Omental fat pad (tissue), 4 donors: ENCODE measurements around the gene ADGRF1. TPM values are rescaled to one million over a fixed set of nuclear protein-coding genes. Genes with fewer than 3 reads are reported as not detected.
A peak's percentile ranks its signal among the peaks of the same experiment; 100 is the strongest.

Experiments used
- ATAC-seq: fragments of 150-250 bp; one replicate; pipeline ENCODE4 v1.9.1; 2016; ENCODE audit warnings: mild to moderate bottlenecking, moderate library complexity; ENCODE audit not compliant: low FRiP score
- DNase-seq: peaks from one replicate; pipeline ENCODE4 v3.0.0-alpha.2; 2019; ENCODE audit warnings: low spot score
- CTCF ChIP-seq, 3 donors: fragments of 450-650 bp; IDR thresholded peaks; one replicate each; pipeline ENCODE4 v1.5.1; 2016 to 2017; ENCODE audit warnings: antibody characterized with exemption in 3 of 3, mild to moderate bottlenecking in 3 of 3, moderate library complexity in 2 of 3
- total RNA-seq, 4 donors: library from RNA; depleted of rRNA; stranded (reverse); fragments of >200 nt; gene quantifications; one replicate each; pipeline ENCODE4 v1.1.0, GENCODE V29; 2016

ADGRF1 gene
- total RNA-seq, 4 donors from 2014 or later = not detected

- DNase-seq (no peak), ATAC-seq (no peak)
- TF ChIP-seq CTCF (IDR thresholded peaks at IDR 0.05) = no peak
Measured at GRCh38 chr6:46985943-46986342, 56.2 kb downstream of the ADGRF1 start.

GRCh38 chr6:46983007-46983411 lies 59.1 kb downstream of the ADGRF1 start:
- DNase-seq = no peak
- ATAC-seq = peak; percentile 58

GRCh38 chr6:46979206-46979605 lies 62.9 kb downstream of the ADGRF1 start:
- DNase-seq (no peak), ATAC-seq (no peak)
- no peak for TF ChIP-seq CTCF (IDR thresholded peaks at IDR 0.05)

More at GRCh38 chr6:46983007-46983411, 59.1 kb downstream of the ADGRF1 start:
- no peak for TF ChIP-seq CTCF (IDR thresholded peaks at IDR 0.05)

- ATAC-seq (no peak), DNase-seq (no peak)
- TF ChIP-seq CTCF (IDR thresholded peaks at IDR 0.05) = no peak
Measured at GRCh38 chr6:46974786-46975185, 67.3 kb downstream of the ADGRF1 start.

- TF ChIP-seq CTCF (IDR thresholded peaks at IDR 0.05) = no peak
- ATAC-seq = no peak
Measured at GRCh38 chr6:46973029-46973428, 69.1 kb downstream of the ADGRF1 start.

GRCh38 chr6:46972531-46972930 lies 69.6 kb downstream of the ADGRF1 start:
- DNase-seq = no peak
- no peak for ATAC-seq
- TF ChIP-seq CTCF (IDR thresholded peaks at IDR 0.05) = no peak

More at GRCh38 chr6:46973029-46973428, 69.1 kb downstream of the ADGRF1 start:
- DNase-seq = no peak

GRCh38 chr6:46969206-46969605 lies 72.9 kb downstream of the ADGRF1 start:
- DNase-seq (no peak), ATAC-seq (no peak)
- no peak for TF ChIP-seq CTCF (IDR thresholded peaks at IDR 0.05)
